ENCODE data around the gene CRELD1.

DNA sequence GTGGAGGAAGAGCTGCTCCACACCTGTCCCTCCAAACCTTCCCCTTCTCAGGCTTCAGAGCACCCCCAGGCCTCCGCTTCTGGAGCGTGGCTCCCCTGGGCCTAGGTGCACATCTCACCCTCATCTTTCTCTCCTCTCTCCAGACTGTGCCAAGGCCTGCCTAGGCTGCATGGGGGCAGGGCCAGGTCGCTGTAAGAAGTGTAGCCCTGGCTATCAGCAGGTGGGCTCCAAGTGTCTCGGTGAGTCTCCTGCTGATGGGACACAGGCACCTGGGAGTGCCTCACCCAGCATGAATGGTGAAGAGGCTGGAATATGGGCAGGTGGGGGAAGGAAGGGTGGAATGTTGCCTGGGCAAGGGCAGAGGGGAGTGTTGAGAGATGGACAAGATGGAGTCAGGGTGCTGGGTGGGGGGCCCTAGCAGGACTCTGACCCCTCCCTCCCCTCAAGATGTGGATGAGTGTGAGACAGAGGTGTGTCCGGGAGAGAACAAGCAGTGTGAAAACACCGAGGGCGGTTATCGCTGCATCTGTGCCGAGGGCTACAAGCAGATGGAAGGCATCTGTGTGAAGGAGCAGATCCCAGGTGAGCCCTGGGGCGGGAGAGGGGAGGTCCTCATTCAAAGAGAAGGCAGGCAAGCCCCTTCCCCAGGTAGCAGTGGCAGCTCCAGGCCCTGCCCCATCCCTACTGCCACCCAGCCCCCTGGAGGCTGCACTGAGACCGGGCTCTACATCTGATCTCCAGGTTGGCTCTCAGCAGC lies 9.5 kb downstream of the CRELD1 start:
- TF ChIP-seq, protein P1, sequence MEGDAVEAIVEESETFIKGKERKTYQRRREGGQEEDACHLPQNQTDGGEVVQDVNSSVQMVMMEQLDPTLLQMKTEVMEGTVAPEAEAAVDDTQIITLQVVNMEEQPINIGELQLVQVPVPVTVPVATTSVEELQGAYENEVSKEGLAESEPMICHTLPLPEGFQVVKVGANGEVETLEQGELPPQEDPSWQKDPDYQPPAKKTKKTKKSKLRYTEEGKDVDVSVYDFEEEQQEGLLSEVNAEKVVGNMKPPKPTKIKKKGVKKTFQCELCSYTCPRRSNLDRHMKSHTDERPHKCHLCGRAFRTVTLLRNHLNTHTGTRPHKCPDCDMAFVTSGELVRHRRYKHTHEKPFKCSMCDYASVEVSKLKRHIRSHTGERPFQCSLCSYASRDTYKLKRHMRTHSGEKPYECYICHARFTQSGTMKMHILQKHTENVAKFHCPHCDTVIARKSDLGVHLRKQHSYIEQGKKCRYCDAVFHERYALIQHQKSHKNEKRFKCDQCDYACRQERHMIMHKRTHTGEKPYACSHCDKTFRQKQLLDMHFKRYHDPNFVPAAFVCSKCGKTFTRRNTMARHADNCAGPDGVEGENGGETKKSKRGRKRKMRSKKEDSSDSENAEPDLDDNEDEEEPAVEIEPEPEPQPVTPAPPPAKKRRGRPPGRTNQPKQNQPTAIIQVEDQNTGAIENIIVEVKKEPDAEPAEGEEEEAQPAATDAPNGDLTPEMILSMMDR (IDR thresholded peaks at IDR 0.05; ENCODE audit: low read length): no peak
- TF ChIP-seq EZH2 (optimal IDR thresholded peaks at IDR 0.05; ENCODE audit: low read depth, low read length): no peak

Measured in MM.1S (cell line).